Panc1 (cell line): Measurements from ENCODE around the gene ACOXL.

Source experiments
- CTCF ChIP-seq: fragments of 450-650 bp; IDR thresholded peaks from 2 replicates; pipeline ENCODE4 v1.5.1; 2017; ENCODE audit warnings: mild to moderate bottlenecking
- POLR2AphosphoS5 ChIP-seq: IDR thresholded peaks from 2 replicates; pipeline ENCODE4 v1.6.1; 2012; ENCODE audit warnings: mild to moderate bottlenecking, low read depth, low read length, moderate library complexity
- REST ChIP-seq, 2 experiments: IDR thresholded peaks; 2 replicates each; pipeline ENCODE4 v1.6.1; 2011 to 2012; ENCODE audit warnings: low read depth in 2 of 2, control low read depth in 1 of 2, low read length in 1 of 2, mild to moderate bottlenecking in 1 of 2, moderate library complexity in 1 of 2; ENCODE audit not compliant: insufficient read depth in 1 of 2
- SIN3A ChIP-seq: IDR thresholded peaks from 2 replicates; pipeline ENCODE4 v1.6.1; 2012; ENCODE audit warnings: low read depth, mild to moderate bottlenecking, low read length, moderate library complexity, borderline replicate concordance; ENCODE audit not compliant: insufficient read depth

GRCh38 chr2:110848071-110848470 lies 115.7 kb downstream of the ACOXL start:
- TF ChIP-seq POLR2AphosphoS5: no peak
- TF ChIP-seq CTCF: no peak
- no peak for TF ChIP-seq REST (IDR thresholded peaks at IDR 0.05; ENCODE audit: insufficient read depth in 1 of 2, low read depth in 2 of 2, low read length in 1 of 2)
- no peak for TF ChIP-seq SIN3A
